Prostate gland (tissue), 2 donors: ENCODE data around the gene C9orf153.

Experiments used
- CTCF ChIP-seq, 4 experiments: fragments of 200-600 bp in 2 of 4; fragments of 450-650 bp in 2 of 4; sonication (generic) in 2 of 4; IDR thresholded peaks; 1 replicate in 3 of 4; 2 replicates in 1 of 4; pipeline ENCODE4 v1.5.1; 2016 to 2019; ENCODE audit warnings: antibody characterized with exemption in 4 of 4, mild to moderate bottlenecking in 2 of 4, moderate library complexity in 2 of 4
- POLR2A ChIP-seq: fragments of 450-650 bp; IDR thresholded peaks from one replicate; pipeline ENCODE4 v1.6.1; 2016; ENCODE audit warnings: antibody characterized with exemption, mild to moderate bottlenecking

- TF ChIP-seq CTCF (IDR thresholded peaks at IDR 0.05), result no peak
- TF ChIP-seq POLR2A, result no peak
Measured at GRCh38 chr9:86308687-86309086, 49.2 kb upstream of the C9orf153 start.
